Femur (tissue), 1 donor: ENCODE measurements around the gene KRT84.

Experiments
- DNase-seq: peaks from one replicate; pipeline ENCODE4 v3.0.0-alpha.2; 2017

KRT84 gene

GRCh38 chr12:52385226-52385702 lies at the start of gene KRT84:
KRT84 (minus strand) TSS chr12:52385652; CDS start chr12:52385585, 67 bp downstream.
- no peak for DNase-seq

GRCh38 chr12:52434760-52435530 lies 49.5 kb upstream of the KRT84 start:
- no peak for DNase-seq

GRCh38 chr12:52434081-52434733 lies 48.8 kb upstream of the KRT84 start, which contains the start of gene KRT75:
KRT75 (minus strand) TSS chr12:52434371; CDS start chr12:52434304, 67 bp downstream.
- no peak for DNase-seq

- DNase-seq = no peak
Measured at GRCh38 chr12:52433501-52434080, 48.1 kb upstream of the KRT84 start.

GRCh38 chr12:52432559-52433207 lies 47.2 kb upstream of the KRT84 start:
- DNase-seq = no peak

GRCh38 chr12:52428121-52428520 lies 42.7 kb upstream of the KRT84 start:
- no peak for DNase-seq

GRCh38 chr12:52427083-52427482 lies 41.6 kb upstream of the KRT84 start:
- DNase-seq = no peak

GRCh38 chr12:52426034-52426433 lies 40.6 kb upstream of the KRT84 start:
- no peak for DNase-seq

GRCh38 chr12:52425466-52425865 lies 40.0 kb upstream of the KRT84 start:
- DNase-seq = no peak

- peak; percentile 51 for DNase-seq
Measured at GRCh38 chr12:52423661-52424500, 38.4 kb upstream of the KRT84 start.

- no peak for DNase-seq
Measured at GRCh38 chr12:52423035-52423434, 37.6 kb upstream of the KRT84 start.

GRCh38 chr12:52419656-52420055 lies 34.2 kb upstream of the KRT84 start:
- no peak for DNase-seq

GRCh38 chr12:52418576-52419110 lies 33.2 kb upstream of the KRT84 start:
- no peak for DNase-seq

GRCh38 chr12:52417740-52418139 lies 32.3 kb upstream of the KRT84 start:
- no peak for DNase-seq

- DNase-seq = no peak
Measured at GRCh38 chr12:52416795-52417194, 31.3 kb upstream of the KRT84 start.

- DNase-seq = no peak
Measured at GRCh38 chr12:52415870-52416750, 30.7 kb upstream of the KRT84 start.

GRCh38 chr12:52414936-52415335 lies 29.5 kb upstream of the KRT84 start:
- DNase-seq = no peak

GRCh38 chr12:52413782-52414345 lies 28.4 kb upstream of the KRT84 start:
- DNase-seq = no peak

- DNase-seq = no peak
Measured at GRCh38 chr12:52413202-52413601, 27.8 kb upstream of the KRT84 start.

- no peak for DNase-seq
Measured at GRCh38 chr12:52411815-52412214, 26.4 kb upstream of the KRT84 start.
